C4-2B (cell line): ENCODE measurements around the gene GARNL3.

Experiments
- H3K27ac ChIP-seq: fragments of 450-650 bp; 2 replicates; pipeline ENCODE4 v1.5.1; 2017
- CTCF ChIP-seq: fragments of 450-650 bp; conservative IDR thresholded peaks from 2 replicates; pipeline ENCODE4 v1.5.1; 2017; ENCODE audit warnings: mild to moderate bottlenecking
- ZFX ChIP-seq: fragments of 450-650 bp; IDR thresholded peaks from 2 replicates; pipeline ENCODE4 v1.6.1; 2017

Gene GARNL3

GRCh38 chr9:127316586-127317323 lies 52.2 kb downstream of the GARNL3 start:
- TF ChIP-seq ZFX (no peak), CTCF (no peak)
- H3K27ac ChIP-seq, result no peak overlapping the region

- H3K27ac ChIP-seq, result no peak overlapping the region
- TF ChIP-seq CTCF (no peak), ZFX (no peak)
Measured at GRCh38 chr9:127318651-127319167, 54.1 kb downstream of the GARNL3 start.

- no peak for TF ChIP-seq CTCF
- TF ChIP-seq ZFX, result no peak
- no peak overlapping the region for H3K27ac ChIP-seq
Measured at GRCh38 chr9:127319366-127320114, 55.0 kb downstream of the GARNL3 start.

- no peak for TF ChIP-seq ZFX
- no peak for TF ChIP-seq CTCF
- H3K27ac ChIP-seq, result no peak overlapping the region
Measured at GRCh38 chr9:127320115-127320378, 55.5 kb downstream of the GARNL3 start.

- no peak overlapping the region for H3K27ac ChIP-seq
- TF ChIP-seq CTCF, result no peak
- TF ChIP-seq ZFX, result no peak
Measured at GRCh38 chr9:127323393-127323792, 58.8 kb downstream of the GARNL3 start.

GRCh38 chr9:127330501-127330900 lies 65.9 kb downstream of the GARNL3 start:
- 0 out of 2 replicates have a peak overlapping the region, but pooled peaks have one; percentile 5 for H3K27ac ChIP-seq
- no peak for TF ChIP-seq ZFX
- no peak for TF ChIP-seq CTCF
